GM21619 (cell line): Measurements from ENCODE around the gene GPLD1.
"Not testable (repeated sequence)": the region's sequence is repeated elsewhere in the genome, so short reads cannot be mapped to it uniquely, and the experiment has no call there.

Experiments used
- ATAC-seq: cut with Tn5 transposase; IDR thresholded peaks from one replicate; pipeline ENCODE4 v1.9.1; 2021; ENCODE audit not compliant: unreplicated experiment

GPLD1 gene

GRCh38 chr6:24384369-24385130, 104.8 kb downstream of the GPLD1 start:
- ATAC-seq: not testable (repeated sequence)

- ATAC-seq: not testable (repeated sequence)
Observed at GRCh38 chr6:24382891-24383494, 106.4 kb downstream of the GPLD1 start.

- no peak for ATAC-seq
Observed at GRCh38 chr6:24382220-24382540, 107.2 kb downstream of the GPLD1 start.

GRCh38 chr6:24381476-24382219, 107.7 kb downstream of the GPLD1 start:
- no peak for ATAC-seq

GRCh38 chr6:24378473-24379097, 110.8 kb downstream of the GPLD1 start:
- ATAC-seq: no peak
